Thoracic aorta (tissue), 2 donors: ENCODE measurements around the gene TMEM198. TPM values are rescaled to one million over a fixed set of nuclear protein-coding genes. Genes with fewer than 3 reads are reported as not detected.

Experiments used
- ATAC-seq: fragments of 150-250 bp; one replicate; pipeline ENCODE4 v1.8.0; 2017; ENCODE audit warnings: low read depth; ENCODE audit not compliant: insufficient number of reproducible peaks, low FRiP score
- DNase-seq: peaks from one replicate; pipeline ENCODE4 v3.0.0-alpha.2; 2020; ENCODE audit warnings: low spot score
- H3K27ac ChIP-seq, 2 donors: fragments of 200-600 bp; sonication (generic); 1 replicate in 1 of 2; 2 replicates in 1 of 2; pipeline ENCODE4 v1.5.1; 2016; ENCODE audit warnings: mild to moderate bottlenecking in 2 of 2, moderate library complexity in 2 of 2
- H3K27me3 ChIP-seq: fragments of 200-600 bp; sonication (generic); replicated peaks from 2 replicates; pipeline ENCODE4 v1.6.0; 2016; ENCODE audit warnings: mild to moderate bottlenecking; ENCODE audit not compliant: insufficient read depth
- H3K36me3 ChIP-seq: fragments of 200-600 bp; sonication (generic); one replicate; pipeline ENCODE4 v1.5.1; 2016
- H3K4me1 ChIP-seq, 2 donors: fragments of 200-600 bp; sonication (generic); 1 replicate in 1 of 2; 2 replicates in 1 of 2; pipeline versions ENCODE4 v1.5.1 to v1.6.0; 2016; ENCODE audit warnings: low read depth in 2 of 2, mild to moderate bottlenecking in 1 of 2; ENCODE audit not compliant: control insufficient read depth in 1 of 2
- H3K4me3 ChIP-seq: fragments of 200-600 bp; sonication (generic); 2 replicates; pipeline ENCODE4 v1.5.1; 2016; ENCODE audit warnings: mild to moderate bottlenecking
- H3K9me3 ChIP-seq: fragments of 200-600 bp; sonication (generic); 2 replicates; pipeline ENCODE4 v1.5.1; 2016
- CTCF ChIP-seq: fragments of 200-600 bp; sonication (generic); IDR thresholded peaks from one replicate; pipeline ENCODE4 v1.5.1; 2019; ENCODE audit warnings: antibody characterized with exemption
- total RNA-seq, 2 donors: library from RNA; depleted of rRNA; stranded (reverse); fragments of >200 nt; gene quantifications; one replicate each; pipeline versions ENCODE4 v1.1.0 to v1.2.3, GENCODE V29; 2016

Gene TMEM198
- total RNA-seq, result 1 to 10 TPM; 1.4 to 3.9 TPM

- Histone ChIP-seq H3K27me3 (no peaks in the 10 kb centered on the region), H3K4me3 (peak within 1 kb of the TSS; percentile 91), H3K4me1 (peaks cover 15 to 24% of the 10 kb centered on the region in 2 donors), H3K27ac (peak within 1 kb of the TSS; percentile 83 to 94), H3K9me3 (no peaks in the 10 kb centered on the region), H3K36me3 (peaks cover 25% of the 10 kb centered on the region)
- ATAC-seq, result peak; percentile 89
- TF ChIP-seq CTCF, result no peak
- peak; percentile 93 for DNase-seq
These were observed at the start of gene TMEM198, which contains the start of gene CHPF for GRCh38 chr2:219543596-219544358. Gene TMEM198, plus strand, starts transcription at chr2:219544028. Its CDS starts 700 bp downstream, at chr2:219544728. Gene CHPF, minus strand, starts transcription at chr2:219543809. Its CDS starts 271 bp downstream, at chr2:219543538.

GRCh38 chr2:219494952-219495530, 48.8 kb upstream of the TMEM198 start:
- ATAC-seq (no peak), DNase-seq (no peak)
- H3K36me3 ChIP-seq, result peaks cover 23% of the 10 kb centered on the region
- no peaks in the 10 kb centered on the region for H3K9me3 ChIP-seq
- H3K27ac ChIP-seq, result peak overlapping the region; percentile 93 to 95
- H3K27me3 ChIP-seq, result no peaks in the 10 kb centered on the region
- no peak for TF ChIP-seq CTCF
- H3K4me3 ChIP-seq, result no peak overlapping the region
- peaks cover 21 to 45% of the 10 kb centered on the region in 2 donors for H3K4me1 ChIP-seq

DNA sequence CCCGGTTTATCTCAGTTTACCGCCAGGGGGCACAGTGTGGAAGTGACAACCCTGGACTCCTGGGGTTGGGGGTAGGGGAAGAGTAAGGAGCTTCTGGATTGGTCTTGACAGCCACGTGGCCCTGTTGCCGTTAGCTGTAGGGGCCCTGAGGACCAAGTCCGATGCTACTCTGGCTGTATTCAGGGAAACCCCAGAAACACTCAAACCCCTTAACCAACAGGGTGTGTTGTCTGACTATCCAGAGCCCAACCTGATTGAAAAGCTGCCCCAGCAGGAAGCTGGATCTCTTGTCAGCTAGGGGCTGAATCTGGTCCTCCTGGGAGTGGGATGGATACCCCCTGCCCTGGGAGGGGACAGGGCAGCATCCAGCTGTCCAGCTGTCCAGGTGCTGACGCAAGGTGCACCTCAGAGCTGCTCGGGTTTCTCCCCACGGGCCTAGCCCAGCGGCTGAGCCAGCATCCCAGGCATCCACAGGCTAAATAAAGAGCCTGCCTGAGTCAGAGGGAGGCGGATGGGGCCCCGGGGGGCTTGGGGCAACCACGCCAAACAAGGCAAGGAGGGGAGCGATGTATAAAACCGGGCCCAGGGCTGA, 48.2 kb upstream of the TMEM198 start:
- Histone ChIP-seq H3K9me3 (no peaks in the 10 kb centered on the region), H3K4me3 (no peak overlapping the region), H3K27ac (peak overlapping the region; percentile 93 to 95), H3K4me1 (peaks cover 21 to 50% of the 10 kb centered on the region in 2 donors), H3K36me3 (peaks cover 17% of the 10 kb centered on the region), H3K27me3 (no peaks in the 10 kb centered on the region)
- peak; percentile 69 for TF ChIP-seq CTCF
- ATAC-seq (no peak), DNase-seq (no peak)

DNA sequence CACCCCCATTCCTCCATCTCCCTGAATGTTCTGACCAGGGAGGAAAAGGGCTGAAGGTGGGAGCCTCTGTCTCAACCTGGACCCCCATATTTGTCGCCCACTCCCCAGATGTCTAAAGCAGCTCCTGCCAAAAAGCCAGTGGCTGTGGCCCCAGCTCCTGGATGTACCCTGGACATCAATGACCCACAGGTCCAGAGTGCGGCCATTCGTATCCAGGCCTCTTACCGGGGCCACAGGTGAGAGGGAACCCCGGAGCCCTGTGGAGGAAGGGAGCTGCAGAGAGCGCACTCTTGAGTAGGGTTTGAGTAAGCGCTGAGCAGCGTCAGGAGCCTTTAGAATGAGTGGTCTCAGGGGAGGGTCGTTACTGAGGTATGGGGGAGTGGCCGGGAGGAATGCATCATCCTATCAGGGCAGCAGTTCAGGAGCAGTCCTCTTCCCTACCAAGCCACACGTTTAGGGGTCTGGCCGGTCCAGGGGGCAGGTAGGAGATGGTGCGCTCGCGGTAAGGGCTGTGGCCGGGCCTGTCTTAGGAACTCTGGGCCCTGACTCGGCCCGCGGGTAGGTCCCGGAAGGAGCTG, 47.5 kb upstream of the TMEM198 start:
- peak overlapping the region; percentile 93 to 95 for H3K27ac ChIP-seq
- ATAC-seq, result no peak
- DNase-seq, result no peak
- TF ChIP-seq CTCF, result no peak
- H3K36me3 ChIP-seq, result peaks cover 14% of the 10 kb centered on the region
- H3K4me3 ChIP-seq, result peak overlapping the region; percentile 84
- peaks cover 21 to 50% of the 10 kb centered on the region in 2 donors for H3K4me1 ChIP-seq
- no peaks in the 10 kb centered on the region for H3K27me3 ChIP-seq
- no peaks in the 10 kb centered on the region for H3K9me3 ChIP-seq
